K562 (cell line): Measurements from ENCODE around the gene AFAP1. TPM values are rescaled to one million over a fixed set of nuclear protein-coding genes. Genes with fewer than 3 reads are reported as not detected.

ENCODE experiments used
- ATAC-seq: fragments of 200-7000 bp; cut with Tn5 transposase; 3 replicates; pipeline ENCODE4 v1.9.1; 2020; ENCODE audit warnings: moderate library complexity
- BruUV-seq: library from RNA; stranded (reverse); fragments of 400-500 nt; replicated peaks from 2 replicates; lab custom pipeline; 2021; lab: Mats Ljungman, UMichigan
- CTCF ChIA-PET: fragments of 300-600 bp; formaldehyde crosslinking; extraction: SDS; loops from one replicate; lab custom pipeline; 2021; ENCODE audit warnings: low intra/inter-chr PET ratio; lab: Yijun Ruan, JAX
- POLR2A ChIA-PET: fragments of 300-600, 350-650 bp; sonication (Branson Sonifier 250); formaldehyde crosslinking; extraction: SDS; loops from one replicate; lab custom pipeline; 2021; ENCODE audit warnings: antibody characterized with exemption, inconsistent platforms; lab: Yijun Ruan, JAX
- DNase-seq, 4 experiments: peaks; one replicate each; pipeline versions ENCODE4 v3.0.0 to v3.0.0-alpha.2; 2011 to 2018; ENCODE audit warnings: low spot score in 3 of 4, mixed read lengths in 3 of 4; ENCODE audit errors: extremely low read depth in 1 of 4
- FAIRE-seq: peaks from 2 replicates; lab custom pipeline; 2011; peaks lifted over from hg19 to GRCh38; lab: Jason Lieb, UNC
- H2AFZ ChIP-seq: 2 replicates; pipeline ENCODE4 v1.6.0; 2011; ENCODE audit warnings: low read depth, low read length, control low read depth, inconsistent platforms
- H3K27ac ChIP-seq: fragments of 200-600 bp; 3 replicates; pipeline ENCODE4 v1.8.0; 2011; ENCODE audit warnings: low read depth, mild to moderate bottlenecking, control low read depth, inconsistent platforms, low read length, moderate library complexity, mixed read lengths; ENCODE audit errors: extremely low read depth
- H3K27me3 ChIP-seq, 2 experiments: fragments of 300-600 bp in 1 of 2; 2 replicates in 1 of 2; 3 replicates in 1 of 2; pipeline versions ENCODE4 v1.6.0 to v1.8.0; 2011; ENCODE audit warnings: inconsistent platforms in 2 of 2, low read length in 2 of 2, mild to moderate bottlenecking in 1 of 2, mixed read lengths in 1 of 2, moderate library complexity in 1 of 2; ENCODE audit not compliant: control insufficient read depth in 2 of 2, insufficient read depth in 2 of 2
- H3K36me3 ChIP-seq: fragments of 300-600 bp; 3 replicates; pipeline ENCODE4 v1.8.0; 2011; ENCODE audit warnings: mild to moderate bottlenecking, low read length, inconsistent platforms; ENCODE audit not compliant: control insufficient read depth, insufficient read depth
- H3K4me1 ChIP-seq, 2 experiments: fragments of 200-600 bp in 1 of 2; replicated peaks in 1 of 2; 2 replicates in 1 of 2; 3 replicates in 1 of 2; pipeline versions ENCODE4 v1.5.1 to v1.8.0; 2011; ENCODE audit warnings: inconsistent platforms in 2 of 2, low read length in 2 of 2, mild to moderate bottlenecking in 1 of 2, mixed read lengths in 1 of 2, moderate library complexity in 1 of 2; ENCODE audit not compliant: control insufficient read depth in 2 of 2, insufficient read depth in 2 of 2
- H3K4me2 ChIP-seq: 2 replicates; pipeline ENCODE4 v1.6.1; 2011; ENCODE audit warnings: low read length, control low read depth, inconsistent platforms, mixed read lengths; ENCODE audit not compliant: insufficient read depth
- H3K4me3 ChIP-seq: fragments of 200-600 bp; sonication (generic), shearing (Covaris generic); 2 replicates; pipeline ENCODE4 v1.5.1; 2016; ENCODE audit warnings: control low read depth, inconsistent platforms
- H3K79me2 ChIP-seq: fragments of 200-600 bp; 3 replicates; pipeline ENCODE4 v1.8.0; 2011; ENCODE audit warnings: low read length, inconsistent platforms; ENCODE audit not compliant: control insufficient read depth, insufficient read depth
- H3K9ac ChIP-seq, 2 experiments: 2 replicates each; pipeline versions ENCODE4 v1.6.0 to v1.6.1; 2011; ENCODE audit warnings: low read depth in 2 of 2, low read length in 2 of 2, control low read depth in 1 of 2, inconsistent platforms in 1 of 2, mild to moderate bottlenecking in 1 of 2, mixed read lengths in 1 of 2; ENCODE audit not compliant: insufficient read depth in 1 of 2
- H3K9me1 ChIP-seq: one replicate; pipeline ENCODE4 v1.6.0; 2011; ENCODE audit warnings: inconsistent platforms, mild to moderate bottlenecking, low read length, moderate library complexity; ENCODE audit not compliant: control insufficient read depth, insufficient read depth
- H3K9me3 ChIP-seq: replicated peaks from 2 replicates; pipeline ENCODE4 v1.5.1; 2011; ENCODE audit warnings: low read depth, low read length, inconsistent platforms; ENCODE audit not compliant: control insufficient read depth, insufficient read depth
- H4K20me1 ChIP-seq: replicated peaks from 2 replicates; pipeline ENCODE4 v1.6.1; 2011; ENCODE audit warnings: low read length, inconsistent platforms, mixed read lengths; ENCODE audit not compliant: control insufficient read depth, insufficient read depth
- DMBX1 ChIP-seq: fragments of 250-450 bp; sonication (Bioruptor Pico); IDR thresholded peaks from 2 replicates; pipeline ENCODE4 v1.8.0; 2022; ENCODE audit warnings: inconsistent platforms, mild to moderate bottlenecking, moderate library complexity, borderline replicate concordance
- ELF2 ChIP-seq: fragments of 250-450 bp; sonication (Bioruptor Pico); IDR thresholded peaks from 2 replicates; pipeline ENCODE4 v1.5.0; 2021; ENCODE audit warnings: mild to moderate bottlenecking
- MYC ChIP-seq, 2 experiments: fragments of 250-450 bp in 1 of 2; sonication (Bioruptor Pico) in 1 of 2; IDR thresholded peaks; 2 replicates each; pipeline versions ENCODE4 v1.5.1 to v1.6.1; 2012 to 2021; ENCODE audit warnings: low read depth in 2 of 2, borderline replicate concordance in 1 of 2, improper control_type of control experiment in 1 of 2, low read length in 1 of 2, mild to moderate bottlenecking in 1 of 2, moderate library complexity in 1 of 2
- NONO ChIP-seq, 2 experiments: fragments of 200-400 bp in 1 of 2; fragments of 450-650 bp in 1 of 2; formaldehyde crosslinking in 1 of 2; IDR thresholded peaks; 2 replicates each; pipeline ENCODE4 v1.6.1; 2017; ENCODE audit warnings: low read depth in 2 of 2, mild to moderate bottlenecking in 2 of 2, moderate library complexity in 2 of 2, low read length in 1 of 2
- RBBP5 ChIP-seq: fragments of 200-600 bp; sonication (generic); IDR thresholded peaks from 2 replicates; pipeline ENCODE4 v1.6.1; 2012; ENCODE audit warnings: borderline replicate concordance, mild to moderate bottlenecking, low read length, control low read depth, inconsistent platforms; ENCODE audit not compliant: insufficient read depth, poor library complexity, severe bottlenecking
- SPI1 ChIP-seq: IDR thresholded peaks from 2 replicates; pipeline ENCODE4 v1.6.1; 2011; ENCODE audit warnings: low read depth, low read length, control low read depth, borderline replicate concordance
- ZHX1 ChIP-seq: fragments of 150-350 bp; conservative IDR thresholded peaks from 2 replicates; pipeline ENCODE4 v1.6.1; 2014; ENCODE audit warnings: low read length
- ZNF311 ChIP-seq: fragments of 250-450 bp; sonication (Bioruptor Pico); IDR thresholded peaks from 2 replicates; pipeline ENCODE4 v1.4.0; 2020; ENCODE audit warnings: mild to moderate bottlenecking, moderate library complexity
- ZNF707 ChIP-seq: fragments of 250-450 bp; sonication (Bioruptor Pico); conservative IDR thresholded peaks from 2 replicates; pipeline ENCODE4 v1.8.0; 2022; ENCODE audit warnings: inconsistent platforms, mild to moderate bottlenecking, moderate library complexity
- WGBS: fragments of 100-300 bp; shearing (Covaris generic); methylation state at CpG from one replicate; pipeline ENCODE4 v1.1.6; 2016; ENCODE audit warnings: low coverage, mixed read lengths; ENCODE audit not compliant: insufficient coverage; ENCODE audit errors: missing lambda C conversion rate; 5-methylcytosine and 5-hydroxymethylcytosine counted together
- in situ Hi-C: fragments of 300-500 bp; cut with MboI; formaldehyde crosslinking; loops from 4 replicates; pipeline ENCODE4 v1.15.0; 2018; ENCODE audit warnings: inconsistent platforms, mixed read lengths
- intact Hi-C: fragments of 100-400 bp; cut with micrococcal nuclease; formaldehyde crosslinking; loops from 2 replicates; pipeline ENCODE4 v1.14.2; 2022
- polyA plus RNA-seq, 8 experiments: library from polyadenylated mRNA; depleted of rRNA in 4 of 8; stranded (reverse) in 5 of 8; unstranded in 3 of 8; fragments of >200 nt; fragmentation: Nextera tagmentation in 2 of 8; fragmentation: Illumina TruSeq in 1 of 8; extraction: Ambion mirVana in 2 of 8; extraction: Trizol in 1 of 8; gene quantifications; 2 replicates each; pipeline versions ENCODE4 v1.2.1 to v1.2.3, GENCODE V29; 2011 to 2014; ENCODE audit warnings: inconsistent platforms in 1 of 8, missing spikeins in 1 of 8
- total RNA-seq, 7 experiments: library from RNA; depleted of rRNA in 6 of 7; stranded (reverse); fragments of >200 nt in 6 of 7; fragmentation: Illumina TruSeq in 2 of 7; extraction: Trizol in 2 of 7; gene quantifications; 2 replicates each; pipeline versions ENCODE4 v1.2.1 to v1.2.3, GENCODE V29; 2011 to 2021; ENCODE audit warnings: low replicate concordance in 1 of 7

Gene AFAP1
- total and polyA plus RNA-seq, 9 of the 15 experiments (the other 6 are each of a cell fraction or from before 2014, with no cell fraction given) = 0.07 to 0.42 (median 0.12) TPM; not detected in 1

- ChIA-PET CTCF (no interaction called here), POLR2A (interaction anchor here (0.5 to 0.7 kb wide), 3 partner anchors 206 to 637 kb away, joined by 3 to 4 read pairs (median 3); no protein-coding TSS in a partner anchor)
- TF ChIP-seq DMBX1 (CRISPR knock-in tag) (no peak), NONO (IDR thresholded peaks at IDR 0.05; ENCODE audit: low read depth in 2 of 2, low read length in 1 of 2) (no peak), ZHX1 (no peak), ELF2 (CRISPR knock-in tag) (no peak), ZNF707 (CRISPR knock-in tag) (no peak), SPI1 (no peak), MYC (IDR thresholded peaks at IDR 0.05; ENCODE audit: low read depth, low read length) (no peak), MYC (CRISPR knock-in tag; IDR thresholded peaks at IDR 0.05; ENCODE audit: borderline replicate concordance, low read depth) (no peak), RBBP5 (no peak), ZNF311 (CRISPR knock-in tag) (no peak)
- no peaks in the 10 kb centered on the region for H3K36me3 ChIP-seq
- DNase-seq (no peak), FAIRE-seq (no peak), ATAC-seq (no peak)
- H3K27ac ChIP-seq = no peak overlapping the region
- no peak overlapping the region for H2AFZ ChIP-seq
- no peak overlapping the region for H3K4me2 ChIP-seq
- no peak overlapping the region for H3K9ac ChIP-seq
- in situ Hi-C loops (no loop called here), intact Hi-C loops (no loop called here)
- no peaks in the 10 kb centered on the region for H3K79me2 ChIP-seq
- peaks cover 3% of the 10 kb centered on the region for H3K9me1 ChIP-seq
- peaks cover 7% of the 10 kb centered on the region for H4K20me1 ChIP-seq
- H3K4me1 ChIP-seq = peaks cover 0 to 5% of the 10 kb centered on the region in 2 experiments; a peak in 2 of 5 replicates
- 0% methylated on average over 21 of the region's 21 CpGs for WGBS
- no peaks in the 10 kb centered on the region for H3K9me3 ChIP-seq
- BruUV-seq = no TSS peak
- no peak overlapping the region for H3K4me3 ChIP-seq
- peaks cover 19 to 50% of the 10 kb centered on the region in 2 experiments; a peak in 3 of 5 replicates for H3K27me3 ChIP-seq
Observed at GRCh38 chr4:7967501-7968261, 28.0 kb upstream of the AFAP1 start.
